HEK293T (cell line): Measurements from ENCODE around the gene SPATA13.

Experiments used
- ARNT ChIP-seq: fragments of 450-650 bp; IDR thresholded peaks from 2 replicates; pipeline ENCODE4 v1.6.1; 2017; ENCODE audit warnings: mild to moderate bottlenecking
- BHLHE40 ChIP-seq: fragments of 450-650 bp; IDR thresholded peaks from 2 replicates; pipeline ENCODE4 v1.6.1; 2016; ENCODE audit warnings: mild to moderate bottlenecking, moderate library complexity, borderline replicate concordance
- LEF1 ChIP-seq: fragments of 450-650 bp; IDR thresholded peaks from 2 replicates; pipeline ENCODE4 v1.6.1; 2017; ENCODE audit warnings: mild to moderate bottlenecking, borderline replicate concordance
- SUZ12 ChIP-seq: fragments of 450-650 bp; IDR thresholded peaks from 2 replicates; pipeline ENCODE4 v1.6.1; 2016; ENCODE audit warnings: mild to moderate bottlenecking

GRCh38 chr13:24232037-24232436, 71.5 kb downstream of the SPATA13 start:
- TF ChIP-seq BHLHE40 (no peak), LEF1 (no peak), SUZ12 (no peak), ARNT (no peak)
